H1 (cell line): Measurements from ENCODE around the gene GRK3. TPM values are rescaled to one million over a fixed set of nuclear protein-coding genes. Genes with fewer than 3 reads are reported as not detected.

Experiments used
- RAD21 ChIP-seq, 2 experiments: IDR thresholded peaks in 1 of 2; conservative IDR thresholded peaks in 1 of 2; 2 replicates each; pipeline ENCODE4 v1.6.1; 2011; ENCODE audit warnings: low read depth in 2 of 2, low read length in 2 of 2, improper control_type of control experiment in 1 of 2, inconsistent platforms in 1 of 2, mild to moderate bottlenecking in 1 of 2, moderate library complexity in 1 of 2
- polyA plus RNA-seq, 7 experiments: library from polyadenylated mRNA; depleted of rRNA in 3 of 7; stranded (reverse) in 5 of 7; unstranded in 2 of 7; fragments of >200 nt in 5 of 7; fragments of 200-250 nt in 2 of 7; gene quantifications; 1 replicate in 5 of 7; 2 replicates in 1 of 7; 4 replicates in 1 of 7; pipeline versions ENCODE4 v1.2.1 to v1.2.3, GENCODE V29; 2011 to 2013; ENCODE audit warnings: missing spikeins in 2 of 7, mixed read lengths in 2 of 7
- small RNA-seq: library from polyadenylated mRNA; stranded (forward); fragments of <200 nt; extraction: miRNeasy Mini kit (QIAGEN cat#:217004); gene quantifications from one replicate; pipeline ENCODE3, GENCODE V24; 2013; ENCODE audit not compliant: insufficient read depth
- total RNA-seq: library from RNA; stranded (reverse); fragmentation: NEBNext Ultra II Directional; extraction: Animal tissue kit (Norgen Biotek cat#: 25700); gene quantifications from 2 replicates; pipeline ENCODE4 v1.2.1, GENCODE V29; 2021

Gene GRK3
- total and polyA plus RNA-seq, 2 of the 8 experiments (the other 6 are each of a cell fraction or from before 2014, with no cell fraction given): 7.5 to 35.3 TPM

DNA sequence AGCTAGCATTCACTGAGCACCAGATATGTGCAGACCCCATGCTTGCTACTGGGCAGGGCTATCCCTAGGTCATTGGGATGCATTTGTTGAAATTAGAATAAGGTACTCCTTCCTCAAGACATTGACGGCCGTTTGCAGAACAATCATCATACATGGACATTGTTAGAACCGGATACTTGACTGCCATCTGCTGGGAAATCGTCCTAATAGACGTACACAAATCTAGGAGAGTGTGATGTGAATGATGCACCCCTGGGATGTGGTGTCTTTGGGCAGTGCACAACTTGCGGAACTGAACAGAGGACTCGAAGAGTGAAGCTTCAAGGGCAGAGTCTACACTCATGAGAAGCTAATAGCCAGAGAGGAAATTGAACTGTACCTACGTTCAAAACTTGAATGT, 213.4 kb downstream of the GRK3 start (continued):
- peak; percentile 24 to 46; a peak in 3 of 4 replicates for TF ChIP-seq RAD21 (IDR thresholded peaks at IDR 0.05 in 1 of 2, conservative IDR thresholded peaks at IDR 0.05 in 1 of 2; ENCODE audit: low read depth in 2 of 2, low read length in 2 of 2)
- TF ChIP-seq, all 59 proteins: peak for 2

Small RNAs within 50 kb of the gene (small RNA-seq; reads per million reads assigned to genes)
- gene RNA5SP494: not detected

Other genes starting within 250 kb of the GRK3 start
- 0.67 and 0.78 TPM in 2 replicates for gene MYO18B, start 177.5 kb downstream of the GRK3 start, total RNA-seq
- gene MYO18B, start 177.5 kb downstream of the GRK3 start, polyA plus RNA-seq (2011; rRNA removed): 0.62 and 0.77 TPM in 2 replicates